GM21360 (cell line): Measurements from ENCODE around the gene WDR86.

ENCODE experiments used
- ATAC-seq: cut with Tn5 transposase; IDR thresholded peaks from one replicate; pipeline ENCODE4 v1.9.1; 2021; ENCODE audit warnings: mild to moderate bottlenecking, moderate library complexity; ENCODE audit not compliant: unreplicated experiment

WDR86 gene

GRCh38 chr7:151406886-151407583, 2.8 kb downstream of the WDR86 start:
- ATAC-seq, result no peak

- no peak for ATAC-seq
Observed at GRCh38 chr7:151406051-151406875, 3.6 kb downstream of the WDR86 start.

GRCh38 chr7:151405588-151405987, 4.2 kb downstream of the WDR86 start:
- no peak for ATAC-seq

GRCh38 chr7:151405056-151405455, 4.8 kb downstream of the WDR86 start:
- no peak for ATAC-seq

- ATAC-seq, result no peak
Observed at GRCh38 chr7:151404216-151405011, 5.4 kb downstream of the WDR86 start.

GRCh38 chr7:151403764-151404163, 6.1 kb downstream of the WDR86 start:
- no peak for ATAC-seq

- no peak for ATAC-seq
Observed at GRCh38 chr7:151402029-151402835, 7.6 kb downstream of the WDR86 start.

- peak; percentile 94 for ATAC-seq
Observed at GRCh38 chr7:151400626-151401315, 9.1 kb downstream of the WDR86 start.

- ATAC-seq, result no peak
Observed at GRCh38 chr7:151399906-151400305, 9.9 kb downstream of the WDR86 start.

- no peak for ATAC-seq
Observed at GRCh38 chr7:151399305-151399601, 10.6 kb downstream of the WDR86 start.

GRCh38 chr7:151398446-151399304, 11.2 kb downstream of the WDR86 start:
- ATAC-seq, result no peak

GRCh38 chr7:151397026-151397425, 12.8 kb downstream of the WDR86 start:
- ATAC-seq, result no peak

- no peak for ATAC-seq
Observed at GRCh38 chr7:151396328-151396970, 13.4 kb downstream of the WDR86 start.

GRCh38 chr7:151395036-151395367, 14.8 kb downstream of the WDR86 start:
- no peak for ATAC-seq

- no peak for ATAC-seq
Observed at GRCh38 chr7:151394076-151395035, 15.5 kb downstream of the WDR86 start.

- ATAC-seq, result no peak
Observed at GRCh38 chr7:151393031-151393977, 16.5 kb downstream of the WDR86 start.

- ATAC-seq, result no peak
Observed at GRCh38 chr7:151392426-151392825, 17.4 kb downstream of the WDR86 start.
